GM12878 (cell line): ENCODE data around the gene PPAN. TPM values are rescaled to one million over a fixed set of nuclear protein-coding genes. Genes with fewer than 3 reads are reported as not detected.

Experiments
- EGR1 ChIP-seq, 2 experiments: IDR thresholded peaks; 1 replicate in 1 of 2; 2 replicates in 1 of 2; pipeline ENCODE4 v1.6.1; 2011 to 2012; ENCODE audit warnings: low read depth in 2 of 2, low read length in 2 of 2, borderline replicate concordance in 1 of 2, mild to moderate bottlenecking in 1 of 2, moderate library complexity in 1 of 2
- ESRRA ChIP-seq: IDR thresholded peaks from 2 replicates; pipeline ENCODE4 v1.6.1; 2012; ENCODE audit warnings: mild to moderate bottlenecking, low read length, improper control_type of control experiment
- EZH2 ChIP-seq: IDR thresholded peaks from 2 replicates; pipeline ENCODE4 v1.6.1; 2012; ENCODE audit warnings: low read depth, mild to moderate bottlenecking, control low read depth, inconsistent platforms, low read length, borderline replicate concordance; ENCODE audit not compliant: control insufficient read depth
- GABPA ChIP-seq: IDR thresholded peaks from 2 replicates; pipeline ENCODE4 v1.6.1; 2014; ENCODE audit warnings: antibody characterized with exemption, low read depth, mild to moderate bottlenecking, inconsistent platforms
- NR2C2 ChIP-seq: IDR thresholded peaks from 2 replicates; pipeline ENCODE4 v1.6.1; 2011; ENCODE audit warnings: borderline replicate concordance, low read depth; ENCODE audit not compliant: control insufficient read depth, insufficient read length
- POLR2A ChIP-seq: IDR thresholded peaks from 2 replicates; pipeline ENCODE4 v1.6.1; 2011; ENCODE audit warnings: low read depth, mild to moderate bottlenecking, low read length
- POLR2AphosphoS5 ChIP-seq: IDR thresholded peaks from 2 replicates; pipeline ENCODE4 v1.6.1; 2011; ENCODE audit warnings: mild to moderate bottlenecking, low read length, inconsistent platforms
- SPI1 ChIP-seq: IDR thresholded peaks from 2 replicates; pipeline ENCODE4 v1.6.1; 2011; ENCODE audit warnings: low read depth, mild to moderate bottlenecking, low read length, moderate library complexity, borderline replicate concordance; ENCODE audit not compliant: insufficient read depth
- SREBF1 ChIP-seq: IDR thresholded peaks from 2 replicates; pipeline ENCODE4 v1.6.1; 2012; ENCODE audit warnings: mild to moderate bottlenecking, low read length
- ZBED1 ChIP-seq: IDR thresholded peaks from 2 replicates; pipeline ENCODE4 v1.6.1; 2016; ENCODE audit warnings: borderline replicate concordance
- ZNF274 ChIP-seq: IDR thresholded peaks from one replicate; pipeline ENCODE4 v1.8.0; 2011; ENCODE audit not compliant: insufficient read length, insufficient read depth
- polyA plus RNA-seq, 11 experiments: library from polyadenylated mRNA; depleted of rRNA in 4 of 11; unstranded in 6 of 11; stranded (reverse) in 5 of 11; fragments of >200 nt; fragmentation: Nextera tagmentation in 4 of 11; fragmentation: Illumina TruSeq in 1 of 11; extraction: Ambion mirVana in 4 of 11; extraction: Trizol in 1 of 11; gene quantifications; 1 replicate in 1 of 11; 2 replicates in 10 of 11; pipeline versions ENCODE4 v1.2.1 to v1.2.3, GENCODE V29; 2011 to 2016; ENCODE audit warnings: inconsistent platforms in 2 of 11, missing spikeins in 2 of 11, low read depth in 1 of 11
- total RNA-seq, 4 experiments: library from RNA; depleted of rRNA in 3 of 4; stranded (reverse); fragments of >200 nt in 3 of 4; fragmentation: Illumina TruSeq in 1 of 4; extraction: Trizol in 1 of 4; gene quantifications; 2 replicates each; pipeline versions ENCODE4 v1.2.1 to v1.2.3, GENCODE V29; 2013 to 2021
- TF ChIP-seq, protein P1 (sequence below): IDR thresholded peaks from 2 replicates; pipeline ENCODE4 v1.6.1; 2011; ENCODE audit warnings: low read depth, low read length, improper control_type of control experiment, borderline replicate concordance
- TF ChIP-seq, protein P2 (sequence below): fragments of 450-650 bp; IDR thresholded peaks from 2 replicates; pipeline ENCODE4 v1.6.1; 2018; ENCODE audit warnings: borderline replicate concordance, mild to moderate bottlenecking; ENCODE audit not compliant: partially characterized antibody
- TF ChIP-seq, protein P3 (sequence below): IDR thresholded peaks from 2 replicates; pipeline ENCODE4 v1.6.1; 2012; ENCODE audit warnings: improper control_type of control experiment, low read depth, low read length; ENCODE audit not compliant: insufficient replicate concordance
- TF ChIP-seq, protein P4 (sequence below): IDR thresholded peaks from 2 replicates; pipeline ENCODE4 v1.6.1; 2011; ENCODE audit warnings: borderline replicate concordance, low read depth, mild to moderate bottlenecking, moderate library complexity, low read length; ENCODE audit not compliant: insufficient read depth, poor library complexity, severe bottlenecking
- TF ChIP-seq, protein P5 (sequence below), 3 experiments: IDR thresholded peaks in 2 of 3; conservative IDR thresholded peaks in 1 of 3; 2 replicates each; pipeline ENCODE4 v1.5.1; 2011; ENCODE audit warnings: low read depth in 3 of 3, low read length in 3 of 3, mild to moderate bottlenecking in 3 of 3, control low read depth in 2 of 3, moderate library complexity in 2 of 3, inconsistent platforms in 1 of 3, mixed read lengths in 1 of 3; ENCODE audit not compliant: control insufficient read depth in 2 of 3, insufficient read depth in 1 of 3; ENCODE audit errors: extremely low read depth in 1 of 3

The PPAN gene
- total and polyA plus RNA-seq, 10 of the 15 experiments (the other 5 are each of a cell fraction or from before 2014, with no cell fraction given) = 2.1 to 171 (median 108) TPM

DNA sequence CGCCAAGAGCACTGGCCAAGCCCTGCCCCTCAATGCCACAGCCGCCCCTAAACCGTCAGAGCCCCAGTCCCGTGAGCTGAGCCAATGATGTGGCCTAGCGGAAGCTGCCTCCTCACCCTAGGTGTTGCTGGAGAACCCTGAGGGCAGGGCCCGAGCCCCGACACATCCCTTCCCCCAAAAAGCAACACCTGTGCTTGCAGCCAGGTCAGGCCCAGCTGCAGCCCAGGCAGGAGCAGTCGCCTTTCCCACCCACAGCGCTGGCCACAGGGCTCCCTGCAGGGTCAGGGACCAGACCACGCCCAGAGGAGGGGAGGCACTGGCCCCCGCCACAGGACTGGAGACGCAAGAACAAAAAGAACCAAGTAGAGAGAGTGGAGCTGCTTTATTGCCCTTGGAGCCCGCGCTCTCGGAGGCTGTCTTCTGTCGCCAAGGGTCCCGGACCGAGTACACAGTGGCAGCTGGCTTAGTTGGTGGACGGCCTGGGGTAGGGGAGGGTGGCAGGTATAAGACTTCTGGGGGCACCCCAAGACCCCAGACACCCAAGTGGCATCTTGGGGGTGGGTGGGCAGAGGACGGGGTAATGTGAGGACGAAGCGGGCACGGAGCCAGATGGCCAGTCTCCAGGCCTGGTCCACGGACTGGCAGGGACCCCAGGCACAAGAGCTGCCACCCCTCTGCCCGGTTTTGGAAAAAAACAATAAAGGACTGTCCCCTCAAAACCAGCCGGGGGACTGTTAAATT is 8.7 kb downstream of the PPAN start (continued):
- TF ChIP-seq, protein P1, sequence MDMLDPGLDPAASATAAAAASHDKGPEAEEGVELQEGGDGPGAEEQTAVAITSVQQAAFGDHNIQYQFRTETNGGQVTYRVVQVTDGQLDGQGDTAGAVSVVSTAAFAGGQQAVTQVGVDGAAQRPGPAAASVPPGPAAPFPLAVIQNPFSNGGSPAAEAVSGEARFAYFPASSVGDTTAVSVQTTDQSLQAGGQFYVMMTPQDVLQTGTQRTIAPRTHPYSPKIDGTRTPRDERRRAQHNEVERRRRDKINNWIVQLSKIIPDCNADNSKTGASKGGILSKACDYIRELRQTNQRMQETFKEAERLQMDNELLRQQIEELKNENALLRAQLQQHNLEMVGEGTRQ = no peak
- TF ChIP-seq POLR2A = peak; percentile 89
- no peak for TF ChIP-seq GABPA
- TF ChIP-seq NR2C2 = no peak
- no peak for TF ChIP-seq EZH2
- TF ChIP-seq SPI1 = no peak
- TF ChIP-seq, protein P2, sequence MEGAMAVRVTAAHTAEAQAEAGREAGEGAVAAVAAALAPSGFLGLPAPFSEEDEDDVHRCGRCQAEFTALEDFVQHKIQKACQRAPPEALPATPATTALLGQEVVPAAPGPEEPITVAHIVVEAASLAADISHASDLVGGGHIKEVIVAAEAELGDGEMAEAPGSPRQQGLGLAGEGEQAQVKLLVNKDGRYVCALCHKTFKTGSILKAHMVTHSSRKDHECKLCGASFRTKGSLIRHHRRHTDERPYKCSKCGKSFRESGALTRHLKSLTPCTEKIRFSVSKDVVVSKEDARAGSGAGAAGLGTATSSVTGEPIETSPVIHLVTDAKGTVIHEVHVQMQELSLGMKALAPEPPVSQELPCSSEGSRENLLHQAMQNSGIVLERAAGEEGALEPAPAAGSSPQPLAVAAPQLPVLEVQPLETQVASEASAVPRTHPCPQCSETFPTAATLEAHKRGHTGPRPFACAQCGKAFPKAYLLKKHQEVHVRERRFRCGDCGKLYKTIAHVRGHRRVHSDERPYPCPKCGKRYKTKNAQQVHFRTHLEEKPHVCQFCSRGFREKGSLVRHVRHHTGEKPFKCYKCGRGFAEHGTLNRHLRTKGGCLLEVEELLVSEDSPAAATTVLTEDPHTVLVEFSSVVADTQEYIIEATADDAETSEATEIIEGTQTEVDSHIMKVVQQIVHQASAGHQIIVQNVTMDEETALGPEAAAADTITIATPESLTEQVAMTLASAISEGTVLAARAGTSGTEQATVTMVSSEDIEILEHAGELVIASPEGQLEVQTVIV = no peak
- no peak for TF ChIP-seq ZNF274
- TF ChIP-seq EGR1 (IDR thresholded peaks at IDR 0.05; ENCODE audit: borderline replicate concordance in 1 of 2, low read depth in 2 of 2, low read length in 2 of 2) = no peak; a peak in 1 of 3 replicates
- 0 out of 2 replicates have a peak, but pooled peaks have one; percentile 39 for TF ChIP-seq ZBED1
- TF ChIP-seq, protein P3, sequence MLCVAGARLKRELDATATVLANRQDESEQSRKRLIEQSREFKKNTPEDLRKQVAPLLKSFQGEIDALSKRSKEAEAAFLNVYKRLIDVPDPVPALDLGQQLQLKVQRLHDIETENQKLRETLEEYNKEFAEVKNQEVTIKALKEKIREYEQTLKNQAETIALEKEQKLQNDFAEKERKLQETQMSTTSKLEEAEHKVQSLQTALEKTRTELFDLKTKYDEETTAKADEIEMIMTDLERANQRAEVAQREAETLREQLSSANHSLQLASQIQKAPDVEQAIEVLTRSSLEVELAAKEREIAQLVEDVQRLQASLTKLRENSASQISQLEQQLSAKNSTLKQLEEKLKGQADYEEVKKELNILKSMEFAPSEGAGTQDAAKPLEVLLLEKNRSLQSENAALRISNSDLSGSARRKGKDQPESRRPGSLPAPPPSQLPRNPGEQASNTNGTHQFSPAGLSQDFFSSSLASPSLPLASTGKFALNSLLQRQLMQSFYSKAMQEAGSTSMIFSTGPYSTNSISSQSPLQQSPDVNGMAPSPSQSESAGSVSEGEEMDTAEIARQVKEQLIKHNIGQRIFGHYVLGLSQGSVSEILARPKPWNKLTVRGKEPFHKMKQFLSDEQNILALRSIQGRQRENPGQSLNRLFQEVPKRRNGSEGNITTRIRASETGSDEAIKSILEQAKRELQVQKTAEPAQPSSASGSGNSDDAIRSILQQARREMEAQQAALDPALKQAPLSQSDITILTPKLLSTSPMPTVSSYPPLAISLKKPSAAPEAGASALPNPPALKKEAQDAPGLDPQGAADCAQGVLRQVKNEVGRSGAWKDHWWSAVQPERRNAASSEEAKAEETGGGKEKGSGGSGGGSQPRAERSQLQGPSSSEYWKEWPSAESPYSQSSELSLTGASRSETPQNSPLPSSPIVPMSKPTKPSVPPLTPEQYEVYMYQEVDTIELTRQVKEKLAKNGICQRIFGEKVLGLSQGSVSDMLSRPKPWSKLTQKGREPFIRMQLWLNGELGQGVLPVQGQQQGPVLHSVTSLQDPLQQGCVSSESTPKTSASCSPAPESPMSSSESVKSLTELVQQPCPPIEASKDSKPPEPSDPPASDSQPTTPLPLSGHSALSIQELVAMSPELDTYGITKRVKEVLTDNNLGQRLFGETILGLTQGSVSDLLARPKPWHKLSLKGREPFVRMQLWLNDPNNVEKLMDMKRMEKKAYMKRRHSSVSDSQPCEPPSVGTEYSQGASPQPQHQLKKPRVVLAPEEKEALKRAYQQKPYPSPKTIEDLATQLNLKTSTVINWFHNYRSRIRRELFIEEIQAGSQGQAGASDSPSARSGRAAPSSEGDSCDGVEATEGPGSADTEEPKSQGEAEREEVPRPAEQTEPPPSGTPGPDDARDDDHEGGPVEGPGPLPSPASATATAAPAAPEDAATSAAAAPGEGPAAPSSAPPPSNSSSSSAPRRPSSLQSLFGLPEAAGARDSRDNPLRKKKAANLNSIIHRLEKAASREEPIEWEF = no peak
- TF ChIP-seq, protein P4, sequence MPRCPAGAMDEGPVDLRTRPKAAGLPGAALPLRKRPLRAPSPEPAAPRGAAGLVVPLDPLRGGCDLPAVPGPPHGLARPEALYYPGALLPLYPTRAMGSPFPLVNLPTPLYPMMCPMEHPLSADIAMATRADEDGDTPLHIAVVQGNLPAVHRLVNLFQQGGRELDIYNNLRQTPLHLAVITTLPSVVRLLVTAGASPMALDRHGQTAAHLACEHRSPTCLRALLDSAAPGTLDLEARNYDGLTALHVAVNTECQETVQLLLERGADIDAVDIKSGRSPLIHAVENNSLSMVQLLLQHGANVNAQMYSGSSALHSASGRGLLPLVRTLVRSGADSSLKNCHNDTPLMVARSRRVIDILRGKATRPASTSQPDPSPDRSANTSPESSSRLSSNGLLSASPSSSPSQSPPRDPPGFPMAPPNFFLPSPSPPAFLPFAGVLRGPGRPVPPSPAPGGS = peak; percentile 11
- TF ChIP-seq, protein P5, sequence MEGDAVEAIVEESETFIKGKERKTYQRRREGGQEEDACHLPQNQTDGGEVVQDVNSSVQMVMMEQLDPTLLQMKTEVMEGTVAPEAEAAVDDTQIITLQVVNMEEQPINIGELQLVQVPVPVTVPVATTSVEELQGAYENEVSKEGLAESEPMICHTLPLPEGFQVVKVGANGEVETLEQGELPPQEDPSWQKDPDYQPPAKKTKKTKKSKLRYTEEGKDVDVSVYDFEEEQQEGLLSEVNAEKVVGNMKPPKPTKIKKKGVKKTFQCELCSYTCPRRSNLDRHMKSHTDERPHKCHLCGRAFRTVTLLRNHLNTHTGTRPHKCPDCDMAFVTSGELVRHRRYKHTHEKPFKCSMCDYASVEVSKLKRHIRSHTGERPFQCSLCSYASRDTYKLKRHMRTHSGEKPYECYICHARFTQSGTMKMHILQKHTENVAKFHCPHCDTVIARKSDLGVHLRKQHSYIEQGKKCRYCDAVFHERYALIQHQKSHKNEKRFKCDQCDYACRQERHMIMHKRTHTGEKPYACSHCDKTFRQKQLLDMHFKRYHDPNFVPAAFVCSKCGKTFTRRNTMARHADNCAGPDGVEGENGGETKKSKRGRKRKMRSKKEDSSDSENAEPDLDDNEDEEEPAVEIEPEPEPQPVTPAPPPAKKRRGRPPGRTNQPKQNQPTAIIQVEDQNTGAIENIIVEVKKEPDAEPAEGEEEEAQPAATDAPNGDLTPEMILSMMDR (IDR thresholded peaks at IDR 0.05 in 2 of 3, conservative IDR thresholded peaks at IDR 0.05 in 1 of 3; ENCODE audit: control insufficient read depth in 2 of 3, extremely low read depth in 1 of 3, insufficient read depth in 1 of 3, low read depth in 3 of 3, low read length in 3 of 3) = no peak
- TF ChIP-seq SREBF1 = no peak
- peak; percentile 62 for TF ChIP-seq POLR2AphosphoS5
- no peak for TF ChIP-seq ESRRA
